ENCODE results near the gene KRT3.
"Not testable (repeated sequence)": the region's sequence is repeated elsewhere in the genome, so short reads cannot be mapped to it uniquely, and the experiment has no call there.

KRT3 gene

DNA sequence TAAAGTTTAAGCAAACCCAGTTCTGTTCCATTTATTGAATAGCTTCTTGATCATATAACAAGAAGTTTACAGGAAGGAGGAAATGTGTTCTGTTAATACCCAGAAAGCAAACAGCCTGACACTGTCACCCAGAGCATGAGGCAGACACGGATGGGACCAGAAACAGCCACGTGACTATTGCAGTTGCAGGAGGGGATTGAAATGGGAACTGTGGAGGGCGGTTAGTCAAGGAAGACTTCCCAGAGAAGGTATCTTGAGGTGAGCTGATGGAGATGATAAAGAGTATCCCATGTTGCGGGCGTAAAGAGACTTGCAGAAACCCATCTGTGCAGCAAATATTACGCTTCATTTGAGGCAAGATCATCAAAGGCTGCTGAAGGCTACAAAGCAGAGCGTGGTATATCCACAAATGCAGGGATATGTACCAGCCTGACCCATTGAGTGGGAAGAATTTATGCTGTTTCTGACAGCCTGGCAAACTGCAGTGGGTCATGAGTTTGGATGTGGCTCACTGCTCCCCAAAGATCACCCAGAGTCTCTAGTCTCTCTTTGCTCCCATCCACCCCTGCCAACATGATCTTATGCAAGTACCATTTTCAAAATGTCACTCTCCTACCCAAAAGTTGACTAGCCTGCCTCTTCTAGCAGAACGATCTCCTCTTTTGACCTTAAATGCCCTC, 39.5 kb downstream of the KRT3 start:
- DNase-seq, result no peak

DNA sequence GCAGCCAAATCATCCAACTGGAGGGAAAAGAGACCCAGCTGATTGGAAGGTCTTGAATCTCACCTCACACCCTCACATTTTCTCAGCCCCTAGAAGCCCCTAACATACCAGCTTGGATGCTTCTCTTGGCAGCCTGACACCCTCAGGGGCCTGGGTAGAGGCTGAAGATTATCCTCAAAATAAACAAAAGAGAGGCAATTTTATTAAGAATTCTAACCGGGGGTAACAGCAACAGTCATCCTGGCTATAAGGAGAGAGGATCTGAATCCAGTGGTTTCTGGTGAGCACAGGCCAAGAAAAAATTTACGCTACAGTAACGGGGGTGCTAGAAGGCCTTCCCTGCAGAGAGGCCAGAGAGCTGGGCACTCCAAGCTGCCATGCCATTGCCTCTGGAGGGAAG, 40.4 kb downstream of the KRT3 start:
- DNase-seq, result no peak

DNA sequence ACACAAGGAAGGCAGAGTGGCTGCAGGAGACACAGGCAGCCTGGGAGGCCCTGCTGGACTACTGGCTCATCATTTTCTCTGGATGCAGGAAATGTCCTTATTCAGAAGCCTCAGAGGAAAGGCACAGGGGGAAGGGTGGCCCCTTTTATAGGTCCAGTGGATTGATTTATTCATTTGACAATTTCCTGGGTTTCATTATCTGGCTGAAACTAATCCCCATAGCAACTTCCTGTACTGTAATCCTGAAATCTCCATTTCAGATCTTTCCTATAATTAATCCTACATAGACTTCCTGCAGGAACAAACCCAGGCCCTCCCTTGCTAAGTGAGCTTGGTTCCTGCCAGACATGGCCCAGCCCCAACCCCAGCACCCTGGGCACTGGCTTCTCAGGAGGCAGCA, 41.8 kb downstream of the KRT3 start:
- no peak for DNase-seq

DNA sequence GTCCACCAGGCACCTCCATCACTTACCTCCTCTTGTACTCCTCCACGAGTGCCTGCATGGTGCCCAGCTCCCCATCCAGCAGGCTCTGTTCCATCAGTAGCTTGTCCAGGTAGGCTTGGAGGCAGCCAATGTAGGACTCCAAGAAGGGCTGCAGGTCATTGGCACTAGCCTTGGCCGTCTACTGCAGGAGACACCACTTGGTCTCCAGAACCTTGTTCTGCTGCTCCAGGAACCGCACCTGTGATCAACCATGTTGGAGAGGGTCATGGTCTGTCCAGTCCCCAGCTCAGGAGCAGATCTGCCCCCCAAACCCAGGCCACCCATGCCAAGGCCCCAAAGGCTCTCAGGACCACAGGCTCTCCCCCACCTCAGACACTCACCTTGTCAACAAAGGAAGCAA, 42.6 kb downstream of the KRT3 start:
- DNase-seq, result no peak

DNA sequence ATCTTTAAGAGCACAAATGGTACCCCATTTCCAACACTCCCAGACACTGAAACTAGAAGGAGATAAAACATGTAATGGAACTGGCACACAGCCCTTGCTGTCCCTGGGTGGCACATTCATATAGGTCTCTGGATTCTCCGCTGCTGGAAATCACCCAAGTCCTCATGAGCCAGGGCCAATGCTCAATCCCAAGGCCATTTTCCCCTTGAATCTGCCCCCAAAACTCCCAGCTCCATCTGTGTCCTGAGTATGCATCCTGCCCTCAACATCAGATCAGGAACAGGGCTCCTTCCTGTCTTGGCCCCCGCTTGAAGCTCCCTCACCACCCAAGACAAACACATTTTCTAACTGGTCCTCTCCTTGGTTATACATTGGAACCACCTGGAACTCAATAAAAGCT, 43.4 kb downstream of the KRT3 start:
- DNase-seq, result no peak

DNA sequence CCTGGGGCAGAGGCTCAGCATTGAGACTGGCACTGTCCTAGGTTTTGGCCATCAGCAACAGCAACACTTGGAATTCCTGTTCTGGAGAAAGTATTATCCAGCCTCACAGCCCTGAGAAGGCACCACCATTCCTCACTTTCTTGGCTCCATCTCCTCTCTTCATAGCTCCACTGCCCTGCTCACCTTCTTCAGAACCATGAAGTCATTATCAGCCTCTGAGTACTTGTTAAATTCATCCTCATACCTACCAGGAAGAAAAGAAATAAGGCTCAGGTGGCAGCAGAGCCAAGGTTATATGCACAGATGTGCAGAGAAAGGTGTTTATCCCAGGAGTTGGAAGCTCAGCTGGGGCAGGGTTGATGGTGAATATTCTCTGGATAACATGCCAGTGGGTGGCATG, 44.1 kb downstream of the KRT3 start:
- no peak for DNase-seq

DNA sequence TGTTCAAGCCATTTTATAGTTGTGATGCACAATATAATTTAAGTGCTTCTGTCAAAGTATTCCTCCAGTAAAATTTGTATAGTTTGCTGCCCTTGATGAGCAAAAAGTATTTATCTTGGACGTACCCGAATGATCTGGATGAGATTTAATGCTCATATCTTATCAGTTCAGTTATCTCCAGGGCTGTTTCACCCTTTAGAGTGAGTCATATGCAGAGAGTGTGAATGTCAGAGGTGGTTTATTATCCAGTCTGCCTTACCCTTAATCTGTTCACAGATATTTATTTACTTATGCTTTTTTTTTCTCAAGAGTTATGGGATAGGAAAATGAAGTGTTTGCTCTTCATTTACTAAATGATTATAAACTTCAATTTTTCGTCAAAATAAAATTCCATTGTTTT, 45.4 kb downstream of the KRT3 start:
- not testable (repeated sequence) for DNase-seq

DNA sequence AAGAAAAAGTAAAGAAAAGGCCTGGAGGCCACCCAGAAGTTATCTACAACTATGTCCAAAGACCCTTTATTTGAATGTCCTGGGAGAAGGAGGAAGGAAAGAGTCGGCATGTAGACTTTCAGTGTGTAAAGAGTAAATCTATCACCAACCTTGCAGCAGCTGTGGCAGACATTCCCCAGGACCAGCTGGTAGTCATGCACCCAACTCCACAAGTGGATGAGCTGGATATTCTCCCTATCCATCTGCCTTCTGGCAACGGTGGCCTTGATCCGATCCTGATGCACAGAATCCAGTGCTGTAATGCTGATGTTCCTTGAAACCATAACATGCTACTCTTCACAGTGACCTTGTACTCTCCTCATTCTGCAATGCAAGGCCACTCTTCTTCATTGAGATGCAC, 46.1 kb downstream of the KRT3 start:
- DNase-seq, result no peak

DNA sequence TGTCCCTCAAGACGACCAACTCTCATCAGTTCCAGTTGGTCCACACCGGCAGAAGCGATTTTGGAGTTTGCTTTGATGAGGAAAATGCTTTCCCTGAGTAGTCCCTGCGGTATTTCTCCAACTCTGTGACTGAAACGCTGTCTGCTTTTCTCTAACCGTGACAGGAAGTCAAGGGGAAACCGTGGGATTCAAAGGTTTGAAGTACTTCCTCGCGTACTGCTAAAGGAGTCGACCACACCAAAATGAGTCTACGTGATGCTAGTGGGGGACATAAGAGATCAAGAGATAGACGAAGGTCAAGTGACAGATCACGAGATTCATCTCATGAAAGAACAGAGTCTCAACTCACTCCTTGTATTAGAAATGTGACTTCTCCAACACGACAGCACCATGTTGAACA, 47.3 kb downstream of the KRT3 start:
- peak; percentile 2 for DNase-seq

DNA sequence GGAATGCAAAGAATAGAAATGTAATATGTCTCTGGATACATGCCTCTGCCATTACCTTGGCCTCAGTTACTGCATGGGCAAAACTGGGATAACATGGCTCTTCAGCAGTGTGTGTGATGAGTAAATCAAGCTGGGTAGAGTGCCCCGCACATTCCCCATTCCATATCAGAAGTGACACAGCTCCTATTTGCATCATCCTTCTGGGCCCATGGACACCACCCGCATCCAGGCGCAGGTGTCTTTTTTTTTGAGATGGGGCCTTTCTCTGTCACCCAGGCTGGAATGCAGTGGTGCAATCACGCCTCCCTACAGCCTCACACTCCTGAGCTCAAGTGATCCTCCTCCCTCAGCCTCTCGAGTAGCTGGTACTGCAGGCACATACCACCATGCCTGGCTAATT, 50.4 kb downstream of the KRT3 start:
- DNase-seq, result no peak

DNA sequence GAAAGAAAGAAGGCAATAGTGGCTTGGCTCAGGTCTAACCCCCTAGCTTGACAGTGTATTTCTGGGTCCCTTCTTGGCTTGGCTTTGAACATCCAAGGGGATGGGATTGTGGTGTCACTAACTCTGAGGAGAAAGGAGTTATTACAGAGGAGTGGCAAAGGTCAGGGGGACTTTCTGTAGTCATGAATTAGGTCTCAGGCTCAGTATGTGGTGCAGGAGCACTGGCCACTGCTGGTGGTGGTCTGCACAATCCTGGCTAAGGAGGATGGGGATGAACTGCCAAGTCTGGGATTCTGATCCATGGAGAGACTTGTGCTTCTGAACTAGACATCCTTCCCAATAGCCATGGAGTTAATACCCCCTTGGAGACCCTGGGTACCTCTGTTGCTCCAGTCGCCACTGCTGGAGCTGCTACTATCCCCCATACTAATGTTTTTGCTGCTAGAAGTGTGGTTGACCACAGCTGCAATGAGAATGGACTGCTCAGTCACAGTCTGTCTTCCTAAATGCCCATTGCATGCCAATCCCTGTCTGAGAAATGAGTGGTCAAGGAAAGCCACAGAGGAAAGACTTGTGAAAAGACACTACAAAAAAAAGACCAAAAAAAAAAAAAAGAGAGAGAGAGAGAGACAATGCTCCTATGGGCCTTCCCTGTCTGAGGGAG, 51.3 kb downstream of the KRT3 start:
- no peak for DNase-seq

DNA sequence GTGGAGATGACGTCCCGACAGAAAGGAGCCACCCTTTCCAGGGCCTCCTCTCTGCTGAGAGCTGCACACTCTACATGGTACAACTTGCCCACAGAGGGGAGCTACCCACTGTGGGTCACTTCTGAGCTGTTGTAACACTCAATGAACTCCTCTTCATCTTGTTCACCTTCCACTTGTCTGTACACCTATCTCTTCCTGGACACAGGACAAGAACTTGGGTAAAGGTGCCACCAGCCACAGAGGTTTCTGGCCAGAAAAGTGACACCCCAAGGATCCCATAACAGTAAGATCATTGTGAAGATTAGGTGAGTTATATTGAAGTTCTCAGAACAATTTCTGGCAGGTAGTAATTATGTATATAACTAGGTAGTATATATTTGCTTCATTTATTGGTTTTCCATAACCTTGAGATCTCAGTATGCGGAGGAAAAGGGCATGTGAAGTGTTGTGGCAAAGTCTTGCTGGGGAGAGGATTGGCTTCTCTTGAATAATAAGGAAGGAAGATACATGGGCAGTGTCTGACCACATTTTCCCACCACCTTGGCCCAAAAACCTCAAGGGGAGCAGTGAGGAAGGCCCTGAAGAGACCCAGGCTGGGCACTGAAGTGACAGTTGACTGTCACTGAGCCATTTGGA, 53.0 kb downstream of the KRT3 start:
- DNase-seq, result no peak

DNA sequence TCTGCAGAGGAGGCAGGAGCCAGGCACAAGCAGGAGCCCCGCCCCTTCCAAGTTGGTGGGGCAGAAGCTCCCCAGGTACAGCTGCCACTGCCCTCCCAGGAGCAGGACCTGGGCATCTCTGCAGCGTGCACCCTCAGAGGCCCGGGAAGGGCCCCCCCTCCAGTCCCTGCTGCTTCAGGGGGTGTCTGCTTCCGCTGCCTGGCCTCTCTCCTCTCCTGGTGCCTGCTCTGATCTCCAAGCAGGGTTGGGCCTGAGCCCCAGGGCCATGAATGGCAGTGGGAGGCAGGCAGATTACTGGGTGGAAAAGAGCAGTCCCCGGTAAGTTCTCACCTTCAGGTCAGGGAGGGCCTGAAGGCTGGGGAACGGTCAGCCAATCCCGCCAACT, 53.7 kb downstream of the KRT3 start:
- DNase-seq, result no peak

DNA sequence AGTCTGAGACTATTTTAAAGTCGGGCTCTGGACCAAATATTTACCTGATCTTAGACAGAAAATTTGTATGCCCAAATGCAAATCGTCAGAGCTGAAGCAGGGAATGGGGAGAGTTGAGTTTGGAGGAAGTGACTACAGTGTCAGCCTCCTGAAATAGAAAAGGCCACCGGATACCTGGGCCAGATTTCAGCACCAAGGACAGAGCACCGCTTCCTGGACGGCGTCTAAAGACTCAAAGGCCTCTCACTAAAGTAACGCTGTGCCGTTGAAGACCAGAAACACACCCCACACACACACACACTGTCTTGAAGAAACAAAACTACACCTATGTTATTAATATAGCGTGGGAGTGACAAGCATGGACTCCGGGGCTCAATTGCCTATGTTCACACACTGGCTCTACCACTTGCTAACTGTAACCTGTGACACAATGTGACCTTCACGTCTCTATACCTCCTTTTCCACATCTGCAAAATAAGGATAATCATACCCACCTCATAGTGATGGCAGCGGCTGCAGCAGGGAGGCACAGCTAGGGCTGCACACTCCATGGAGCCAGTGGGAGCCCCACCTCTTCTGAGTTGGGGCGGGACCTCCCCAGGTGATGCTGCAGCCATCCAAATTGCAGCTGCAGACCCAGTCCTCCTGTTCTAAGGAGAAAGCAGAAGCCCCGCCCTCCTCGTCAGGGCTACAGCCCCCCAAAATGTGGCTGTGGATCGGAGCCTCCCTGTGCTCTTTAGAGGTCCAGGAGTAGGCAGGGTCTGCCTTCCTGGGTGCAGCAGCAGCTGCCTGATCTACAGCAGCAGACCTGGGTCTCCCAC, 54.3 kb downstream of the KRT3 start:
- DNase-seq, result peak; percentile 73

DNA sequence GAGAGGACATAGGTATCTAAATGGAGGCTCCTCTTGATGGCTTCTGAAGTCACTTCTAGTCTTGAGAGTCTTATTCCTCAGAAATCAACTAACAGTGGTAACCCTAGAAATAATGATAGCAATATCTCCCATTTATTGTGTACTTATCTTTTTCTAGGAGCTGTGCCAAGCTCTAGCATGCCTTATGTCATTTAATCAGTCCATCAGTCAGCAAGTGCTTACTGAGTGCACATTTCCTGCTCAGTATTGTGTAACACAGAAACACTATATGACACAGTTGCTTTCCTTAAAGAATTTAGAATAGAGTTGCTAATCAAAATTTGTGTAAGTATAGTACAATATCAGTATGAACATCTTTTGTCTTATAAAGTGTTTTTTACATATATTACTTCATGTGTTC, 55.3 kb downstream of the KRT3 start:
- DNase-seq, result no peak

DNA sequence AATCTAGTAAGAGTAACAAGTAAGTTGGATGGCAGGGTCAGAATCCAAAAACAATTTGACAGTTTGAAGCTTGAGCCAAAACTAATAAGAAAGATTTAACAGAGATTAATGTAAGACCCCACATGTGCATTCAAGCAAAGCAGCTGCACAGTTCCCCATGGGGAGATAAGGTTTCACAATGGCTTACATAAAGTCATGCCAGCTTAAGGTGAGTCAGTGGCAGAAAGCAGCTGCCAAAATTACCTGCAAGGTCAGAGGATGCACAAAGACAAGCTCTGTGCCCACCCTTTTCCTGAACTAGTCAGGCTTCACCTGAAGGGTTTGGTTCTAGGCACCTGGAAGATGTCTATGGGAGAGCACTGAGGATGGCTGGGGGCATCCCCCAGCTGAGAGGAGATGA, 56.0 kb downstream of the KRT3 start:
- DNase-seq, result no peak

Data from CD4-positive, alpha-beta T cell treated with Interleukin-6 for 4 hours (primary cell).